NCI-H2081 (cell line): Measurements from ENCODE around the gene TCP11.

Source experiments
- DNase-seq, 2 experiments: peaks; one replicate each; lab custom pipeline; 2025; lab: John Stamatoyannopoulos, UW

The TCP11 gene

GRCh38 chr6:35080821-35081425 lies 60.2 kb downstream of the TCP11 start:
- no peak for DNase-seq

GRCh38 chr6:35080016-35080680 lies 61.0 kb downstream of the TCP11 start:
- no peak for DNase-seq

DNA sequence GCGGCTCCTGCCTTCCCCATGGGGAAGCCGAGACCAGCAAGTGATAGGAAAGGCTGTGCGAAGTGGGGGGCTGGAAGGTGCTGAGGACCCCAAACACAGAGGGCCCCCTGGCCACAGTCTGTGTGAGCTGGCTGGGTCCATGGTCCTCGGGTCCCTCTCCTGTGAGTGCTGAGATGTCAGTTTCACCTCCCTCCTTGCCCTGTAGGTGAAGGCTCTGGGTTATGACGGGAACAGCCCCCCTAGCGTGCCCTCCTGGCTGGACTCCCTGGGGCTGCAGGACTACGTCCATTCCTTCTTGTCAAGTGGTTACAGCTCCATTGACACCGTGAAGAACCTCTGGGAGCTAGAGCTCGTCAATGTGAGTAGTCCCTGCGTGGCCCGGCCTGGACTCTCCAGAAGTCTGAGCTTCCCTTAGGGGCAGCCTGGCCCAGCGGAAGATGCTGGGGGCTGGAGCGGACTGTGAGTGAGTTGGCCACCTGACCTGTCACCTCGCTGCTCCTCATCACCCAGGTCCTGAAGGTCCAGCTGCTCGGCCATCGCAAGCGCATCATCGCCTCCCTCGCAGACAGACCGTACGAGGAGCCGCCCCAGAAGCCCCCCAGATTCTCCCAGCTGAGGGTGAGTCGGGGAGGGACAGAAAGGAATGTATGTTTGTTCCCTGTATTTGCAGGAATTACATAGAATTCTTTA lies 61.7 kb downstream of the TCP11 start:
- DNase-seq: no peak

GRCh38 chr6:35078896-35079295 lies 62.2 kb downstream of the TCP11 start:
- no peak for DNase-seq

DNA sequence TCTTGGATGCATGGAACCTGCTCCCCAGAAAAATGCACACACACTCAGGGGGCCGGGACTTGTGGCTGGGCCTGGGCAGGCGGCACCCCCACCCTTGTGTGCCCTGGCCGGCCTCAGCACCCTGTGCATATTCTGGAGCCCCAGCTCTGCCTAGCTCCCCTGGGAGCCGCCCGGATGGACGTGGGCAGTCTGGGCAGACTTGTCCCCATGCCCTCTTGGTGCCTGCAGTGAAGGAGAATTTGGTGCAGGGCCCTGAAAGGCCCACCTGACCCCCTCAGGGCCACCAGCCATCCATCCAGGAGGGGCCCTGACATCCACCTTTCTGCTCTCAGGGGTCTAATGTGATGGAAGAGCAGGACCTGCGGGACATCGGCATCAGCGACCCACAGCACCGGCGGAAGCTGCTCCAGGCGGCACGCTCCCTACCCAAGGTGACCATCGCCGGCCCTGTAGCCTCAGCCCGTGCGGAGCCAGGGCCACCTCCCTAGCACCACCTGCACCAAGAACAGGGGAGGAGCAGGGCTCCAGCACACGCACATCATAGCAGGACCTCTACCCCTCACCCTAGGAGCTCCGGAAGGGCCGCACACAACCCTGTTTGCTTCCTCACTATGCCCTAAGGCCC lies 62.8 kb downstream of the TCP11 start:
- no peak for DNase-seq

GRCh38 chr6:35077713-35078105 lies 63.4 kb downstream of the TCP11 start:
- no peak for DNase-seq

- DNase-seq: peak; percentile 51 to 86
Measured at GRCh38 chr6:35076997-35077712, 64.0 kb downstream of the TCP11 start.

DNA sequence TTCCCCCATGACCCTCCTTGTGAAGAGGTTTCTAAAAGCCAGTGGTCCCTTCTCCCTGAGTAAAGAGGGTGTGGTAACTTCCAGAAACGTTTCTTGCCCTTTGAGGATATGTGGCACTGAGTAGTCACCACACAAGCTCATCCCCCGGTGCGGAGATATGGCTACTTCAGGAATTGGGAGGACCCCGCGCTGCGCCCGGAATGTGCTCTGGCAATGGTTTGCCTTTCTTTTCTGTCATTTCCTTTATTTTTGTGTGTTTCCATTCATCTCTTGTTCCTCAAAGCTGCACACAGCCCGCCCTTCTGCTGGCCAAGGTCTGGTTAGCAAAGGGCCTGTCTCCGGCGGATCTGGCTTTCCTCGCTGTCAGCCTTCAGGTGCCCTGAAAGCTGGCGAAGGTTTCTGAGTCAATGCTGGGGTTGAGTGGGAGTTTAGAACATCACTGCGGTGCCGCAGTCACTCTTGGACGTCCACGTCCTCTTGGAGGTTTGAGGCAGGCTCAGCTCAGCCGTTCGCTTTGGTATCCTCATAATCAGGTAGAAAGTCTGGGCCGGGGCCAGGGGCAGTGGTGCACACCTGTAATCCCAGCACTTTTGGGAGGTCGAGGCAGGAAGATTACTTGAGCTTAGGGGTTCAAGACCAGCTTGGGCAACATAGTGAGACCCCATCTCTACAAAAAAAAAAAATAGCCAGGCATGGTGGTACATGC lies 67.2 kb downstream of the TCP11 start:
- DNase-seq: no peak

DNA sequence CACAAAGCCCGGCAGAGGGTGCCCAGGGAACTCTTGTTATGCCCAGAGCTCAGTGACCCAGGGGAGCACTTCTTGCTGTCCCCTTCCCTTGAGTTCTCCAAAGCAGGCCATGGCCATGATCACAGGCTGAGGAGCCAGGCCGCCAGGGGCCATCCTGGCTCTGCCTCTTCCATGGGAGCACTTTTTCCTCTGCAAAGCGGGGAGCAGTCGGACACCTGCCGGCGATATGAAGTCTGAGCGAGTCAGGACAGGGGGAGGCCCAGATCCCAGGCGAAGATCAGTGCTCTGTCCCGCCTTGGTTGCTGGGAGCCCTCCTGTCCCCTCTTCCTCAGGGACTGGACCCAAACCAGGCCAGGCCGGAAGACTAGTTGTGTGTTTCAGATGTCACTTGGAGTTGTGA lies 67.9 kb downstream of the TCP11 start:
- DNase-seq: no peak

DNA sequence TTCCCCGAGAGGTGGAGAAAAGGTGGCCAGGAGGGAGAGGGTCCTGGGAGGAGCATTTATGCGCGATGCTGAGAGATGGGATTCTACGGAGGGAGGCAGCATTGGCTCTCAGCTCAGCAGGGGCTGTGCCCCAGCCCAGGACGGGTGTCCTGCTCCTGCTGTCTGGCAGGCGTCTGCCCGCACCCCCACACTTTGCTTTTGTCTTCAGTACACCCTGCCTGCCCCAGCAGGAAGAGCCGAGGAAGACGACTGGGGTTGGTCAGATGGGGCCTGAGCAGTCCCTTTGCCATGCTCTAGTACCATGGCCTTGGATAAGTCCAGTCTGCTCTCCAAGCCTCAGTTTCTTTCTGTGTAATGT lies 68.5 kb downstream of the TCP11 start:
- DNase-seq: no peak

GRCh38 chr6:35072051-35072697 lies 69.0 kb downstream of the TCP11 start:
- DNase-seq: no peak

- DNase-seq: no peak
Measured at GRCh38 chr6:35071347-35071994, 69.7 kb downstream of the TCP11 start.

DNA sequence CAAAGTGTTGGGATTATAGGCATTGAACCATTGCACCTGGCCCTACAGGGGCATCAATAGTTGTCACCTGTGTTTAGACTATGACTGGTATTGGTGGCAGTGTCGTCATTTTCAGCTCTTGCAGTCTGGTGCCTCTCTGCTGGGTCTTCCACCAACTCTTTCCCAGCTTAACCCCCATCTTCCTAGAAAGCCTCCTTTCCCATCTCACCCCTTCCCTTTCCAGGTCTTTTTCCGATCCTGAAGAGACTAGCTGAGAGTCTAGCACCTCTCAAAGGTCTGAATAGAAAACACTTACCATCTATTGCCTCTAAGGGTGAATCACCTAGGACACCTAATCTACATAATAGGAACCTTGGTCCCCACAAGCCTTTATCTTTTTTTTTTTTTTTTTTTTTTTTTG lies 71.0 kb downstream of the TCP11 start:
- no peak for DNase-seq

DNA sequence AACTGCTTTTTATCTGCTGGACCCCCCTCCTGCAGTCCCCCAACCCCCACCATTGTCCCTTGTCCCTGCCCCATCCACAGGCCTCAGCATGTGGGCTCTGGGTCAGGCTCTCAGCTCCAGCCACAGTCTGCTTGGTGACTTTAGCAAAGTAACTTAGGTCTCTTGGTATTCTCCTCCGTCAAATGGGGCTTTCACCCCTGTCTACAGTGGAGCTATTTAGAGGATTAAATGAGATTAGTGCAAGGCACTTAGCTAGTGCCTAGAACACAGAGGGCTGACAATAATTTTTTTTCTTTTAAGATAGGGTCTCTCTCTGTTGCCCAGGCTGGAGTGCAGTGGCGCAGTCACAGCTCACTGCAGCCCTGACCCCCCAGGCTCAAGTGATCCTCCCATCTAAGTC lies 71.9 kb downstream of the TCP11 start:
- DNase-seq: no peak

DNA sequence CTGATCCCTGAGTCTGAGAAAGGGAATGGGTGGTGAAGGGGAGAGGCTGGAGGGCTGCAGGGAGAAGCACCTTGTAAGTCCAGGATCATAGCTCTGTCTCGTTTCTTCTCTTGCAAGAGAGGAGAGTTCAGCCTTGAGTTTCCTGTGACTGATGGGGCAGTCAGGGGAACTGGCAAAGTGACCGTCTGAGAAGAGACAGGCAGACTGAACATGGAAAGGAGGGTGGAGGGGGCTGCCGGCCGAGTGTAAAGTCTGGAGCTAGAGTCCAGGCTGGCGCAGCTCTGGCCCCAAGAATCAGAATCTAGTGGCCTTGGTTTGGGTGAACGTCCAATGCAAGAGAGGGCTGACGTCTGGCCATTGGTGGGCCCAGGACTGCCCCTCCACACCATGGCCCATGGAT lies 72.5 kb downstream of the TCP11 start:
- no peak for DNase-seq

GRCh38 chr6:35068206-35068605 lies 72.9 kb downstream of the TCP11 start:
- DNase-seq: no peak
